ENCODE data around the gene SORCS2.

- TF ChIP-seq POLR2A (IDR thresholded peaks at IDR 0.05), result no peak
- TF ChIP-seq CTCF (IDR thresholded peaks at IDR 0.05), result no peak
These were observed 380.6 kb downstream of the SORCS2 start for GRCh38 chr4:7572894-7573293.
